GM12872 (cell line): ENCODE data around the gene EIF3A.

Experiments used
- CTCF ChIP-seq: IDR thresholded peaks from 3 replicates; pipeline ENCODE4 v1.5.1; 2011; ENCODE audit warnings: low read depth, mild to moderate bottlenecking, low read length, moderate library complexity; ENCODE audit not compliant: insufficient read depth

EIF3A gene

GRCh38 chr10:119103903-119104653 lies 23.5 kb upstream of the EIF3A start, which contains the start of gene DENND10:
Gene DENND10, plus strand, starts transcription at chr10:119104113. Its CDS starts 30 bp downstream, at chr10:119104143.
- TF ChIP-seq CTCF: no peak

GRCh38 chr10:119103241-119103902 lies 22.8 kb upstream of the EIF3A start:
- no peak for TF ChIP-seq CTCF

- no peak for TF ChIP-seq CTCF
Observed at GRCh38 chr10:119101366-119102098, 20.9 kb upstream of the EIF3A start.

- TF ChIP-seq CTCF: no peak
Observed at GRCh38 chr10:119100434-119101238, 20.0 kb upstream of the EIF3A start.

- TF ChIP-seq CTCF: no peak
Observed at GRCh38 chr10:119098576-119098975, 18.0 kb upstream of the EIF3A start.

- no peak for TF ChIP-seq CTCF
Observed at GRCh38 chr10:119095640-119096039, 15.0 kb upstream of the EIF3A start.

- TF ChIP-seq CTCF: no peak
Observed at GRCh38 chr10:119090968-119091367, 10.4 kb upstream of the EIF3A start.
